Lower lobe of right lung (tissue), 2 donors: ENCODE measurements around the gene CCDC50. TPM values are rescaled to one million over a fixed set of nuclear protein-coding genes. Genes with fewer than 3 reads are reported as not detected.

Source experiments
- ATAC-seq, 2 donors: fragments of 200-7000 bp; cut with Tn5 transposase; one replicate each; pipeline ENCODE4 v1.9.1; 2020 to 2022; ENCODE audit warnings: mild to moderate bottlenecking in 2 of 2, moderate library complexity in 2 of 2
- DNase-seq: peaks from one replicate; pipeline ENCODE4 v3.0.0-alpha.2; 2020
- H3K27ac ChIP-seq: fragments of 200-600 bp; one replicate; pipeline ENCODE4 v1.8.0; 2022
- H3K27me3 ChIP-seq: fragments of 200-600 bp; one replicate; pipeline ENCODE4 v1.8.0; 2022; ENCODE audit warnings: low read depth
- H3K36me3 ChIP-seq: fragments of 200-600 bp; one replicate; pipeline ENCODE4 v1.8.0; 2022; ENCODE audit warnings: mild to moderate bottlenecking
- H3K4me1 ChIP-seq: fragments of 200-600 bp; one replicate; pipeline ENCODE4 v1.8.0; 2022
- H3K4me3 ChIP-seq: fragments of 200-600 bp; one replicate; pipeline ENCODE4 v1.8.0; 2022; ENCODE audit warnings: mild to moderate bottlenecking
- H3K9me3 ChIP-seq: fragments of 200-600 bp; one replicate; pipeline ENCODE4 v1.8.0; 2022
- intact Hi-C: fragments of 100-400 bp; cut with DNase I; formaldehyde crosslinking; loops from one replicate; pipeline ENCODE4 v1.11.0; 2022
- total RNA-seq: library from RNA; stranded (reverse); fragmentation: NEBNext Ultra II Directional; extraction: Animal tissue kit (Norgen Biotek cat#: 25700); gene quantifications from one replicate; pipeline ENCODE4 v1.2.1, GENCODE V29; 2021
- TF ChIP-seq, protein P1 (sequence below): fragments of 200-600 bp; IDR thresholded peaks from one replicate; pipeline ENCODE4 v1.8.0; 2022; ENCODE audit warnings: antibody characterized with exemption, mild to moderate bottlenecking
- donor health status: DM: no; HTN: yes; CAD: no; lungs with severe emphysema.

Gene CCDC50
- total RNA-seq, 1 donor from 2014 or later = 66.5 TPM

- H3K27me3 ChIP-seq = no peaks in the 10 kb centered on the region
- peaks cover 7% of the 10 kb centered on the region for H3K36me3 ChIP-seq
- TF ChIP-seq, protein P1, sequence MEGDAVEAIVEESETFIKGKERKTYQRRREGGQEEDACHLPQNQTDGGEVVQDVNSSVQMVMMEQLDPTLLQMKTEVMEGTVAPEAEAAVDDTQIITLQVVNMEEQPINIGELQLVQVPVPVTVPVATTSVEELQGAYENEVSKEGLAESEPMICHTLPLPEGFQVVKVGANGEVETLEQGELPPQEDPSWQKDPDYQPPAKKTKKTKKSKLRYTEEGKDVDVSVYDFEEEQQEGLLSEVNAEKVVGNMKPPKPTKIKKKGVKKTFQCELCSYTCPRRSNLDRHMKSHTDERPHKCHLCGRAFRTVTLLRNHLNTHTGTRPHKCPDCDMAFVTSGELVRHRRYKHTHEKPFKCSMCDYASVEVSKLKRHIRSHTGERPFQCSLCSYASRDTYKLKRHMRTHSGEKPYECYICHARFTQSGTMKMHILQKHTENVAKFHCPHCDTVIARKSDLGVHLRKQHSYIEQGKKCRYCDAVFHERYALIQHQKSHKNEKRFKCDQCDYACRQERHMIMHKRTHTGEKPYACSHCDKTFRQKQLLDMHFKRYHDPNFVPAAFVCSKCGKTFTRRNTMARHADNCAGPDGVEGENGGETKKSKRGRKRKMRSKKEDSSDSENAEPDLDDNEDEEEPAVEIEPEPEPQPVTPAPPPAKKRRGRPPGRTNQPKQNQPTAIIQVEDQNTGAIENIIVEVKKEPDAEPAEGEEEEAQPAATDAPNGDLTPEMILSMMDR = no peak
- no peaks in the 10 kb centered on the region for H3K9me3 ChIP-seq
- no peak for DNase-seq
- H3K4me3 ChIP-seq = no peak overlapping the region
- no peaks in the 10 kb centered on the region for H3K4me1 ChIP-seq
- H3K27ac ChIP-seq = no peak overlapping the region
- ATAC-seq = no peak
- intact Hi-C loops = no loop called here
These were observed 69.4 kb downstream of the CCDC50 start for GRCh38 chr3:191398607-191399006.

DNA sequence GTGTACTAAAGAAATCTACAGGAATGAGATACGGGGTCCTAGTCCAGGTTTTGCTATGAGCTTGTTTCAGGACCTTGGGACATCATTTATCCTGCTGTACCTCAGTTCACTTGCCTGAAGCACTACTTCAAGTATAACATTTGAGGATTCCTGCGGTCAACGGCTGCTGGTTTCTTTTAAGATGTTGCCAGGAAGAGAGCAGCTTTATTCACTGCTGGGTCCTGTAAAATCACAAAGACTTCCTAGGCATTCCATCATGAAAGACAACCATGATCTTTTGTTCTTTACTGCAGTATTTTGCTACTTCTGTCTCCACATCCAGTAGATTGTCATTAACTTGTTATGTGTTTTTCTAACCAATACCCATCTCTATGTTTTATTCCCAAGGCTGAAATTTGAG, 70.7 kb downstream of the CCDC50 start:
- H3K9me3 ChIP-seq = no peaks in the 10 kb centered on the region
- peaks cover 7% of the 10 kb centered on the region for H3K36me3 ChIP-seq
- DNase-seq = no peak
- no peaks in the 10 kb centered on the region for H3K27me3 ChIP-seq
- ATAC-seq = no peak
- TF ChIP-seq, protein P1 = no peak
- H3K4me3 ChIP-seq = no peak overlapping the region
- no peak overlapping the region for H3K27ac ChIP-seq
- no peaks in the 10 kb centered on the region for H3K4me1 ChIP-seq
- intact Hi-C loops = no loop called here

GRCh38 chr3:191401775-191402357, 72.7 kb downstream of the CCDC50 start:
- H3K27ac ChIP-seq = no peak overlapping the region
- H3K4me1 ChIP-seq = no peaks in the 10 kb centered on the region
- H3K36me3 ChIP-seq = peaks cover 6% of the 10 kb centered on the region
- no peaks in the 10 kb centered on the region for H3K9me3 ChIP-seq
- TF ChIP-seq, protein P1 = no peak
- intact Hi-C loops = no loop called here
- no peaks in the 10 kb centered on the region for H3K27me3 ChIP-seq
- ATAC-seq = no peak
- DNase-seq = no peak
- no peak overlapping the region for H3K4me3 ChIP-seq

DNA sequence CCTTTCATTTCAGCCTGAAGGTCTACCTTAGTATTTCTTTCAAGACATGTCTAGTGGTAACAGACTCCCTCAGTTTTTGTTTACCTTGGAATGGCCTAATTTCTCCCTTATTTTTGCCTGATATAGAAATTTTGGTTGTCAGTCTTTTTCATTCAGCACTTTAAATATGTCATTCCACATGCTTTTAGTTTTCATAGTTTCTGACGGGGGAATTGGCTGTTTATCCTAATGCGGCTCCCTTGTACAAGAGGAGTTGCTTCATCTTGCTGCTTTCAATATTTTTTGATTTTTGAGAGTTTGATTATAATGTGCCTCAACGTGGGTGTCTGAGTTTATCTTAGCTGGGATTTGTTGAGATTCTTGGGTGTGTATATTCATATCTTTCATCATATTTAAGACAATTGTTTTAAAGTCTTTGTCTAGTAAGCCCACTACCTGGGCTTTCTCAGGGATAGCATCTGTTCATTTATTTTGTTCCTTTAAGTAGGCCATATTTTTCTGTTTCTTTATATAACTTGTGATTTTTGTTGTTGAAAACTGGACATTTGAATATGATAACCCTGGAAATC, 80.7 kb downstream of the CCDC50 start:
- ATAC-seq (no peak), DNase-seq (no peak)
- H3K27me3 ChIP-seq = no peaks in the 10 kb centered on the region
- H3K4me1 ChIP-seq = no peaks in the 10 kb centered on the region
- H3K4me3 ChIP-seq = no peak overlapping the region
- peaks cover 10% of the 10 kb centered on the region for H3K9me3 ChIP-seq
- intact Hi-C loops = no loop called here
- TF ChIP-seq, protein P1 = no peak
- no peak overlapping the region for H3K27ac ChIP-seq
- no peaks in the 10 kb centered on the region for H3K36me3 ChIP-seq

- intact Hi-C loops = no loop called here
- H3K36me3 ChIP-seq = no peaks in the 10 kb centered on the region
- DNase-seq (no peak), ATAC-seq (no peak)
- no peaks in the 10 kb centered on the region for H3K4me1 ChIP-seq
- TF ChIP-seq, protein P1 = no peak
- peaks cover 10% of the 10 kb centered on the region for H3K9me3 ChIP-seq
- H3K27ac ChIP-seq = no peak overlapping the region
- H3K27me3 ChIP-seq = no peaks in the 10 kb centered on the region
- H3K4me3 ChIP-seq = no peak overlapping the region
These were observed 83.6 kb downstream of the CCDC50 start for GRCh38 chr3:191412759-191413158.
